ENCODE data around the gene MAP3K9. TPM values are rescaled to one million over a fixed set of nuclear protein-coding genes. Genes with fewer than 3 reads are reported as not detected.

Gene MAP3K9
- total and polyA plus RNA-seq, 7 donors = 0.36 to 4.7 (median 0.60) TPM

GRCh38 chr14:70838076-70838475 is 28.8 kb upstream of the MAP3K9 start:
- 31 to 70% methylated on average over 4 of the region's 4 CpGs for WGBS, 2 donors
- no peak overlapping the region for H3K27ac ChIP-seq
- no peaks in the 10 kb centered on the region for H3K9me3 ChIP-seq
- H3K4me1 ChIP-seq = no peaks in the 10 kb centered on the region
- no peak overlapping the region for H3K4me3 ChIP-seq
- TF ChIP-seq CTCF (IDR thresholded peaks at IDR 0.05) (no peak), POLR2A (IDR thresholded peaks at IDR 0.05) (no peak), EP300 (IDR thresholded peaks at IDR 0.05) (no peak), POLR2AphosphoS5 (IDR thresholded peaks at IDR 0.05) (no peak)
- H3K36me3 ChIP-seq = no peaks in the 10 kb centered on the region
- H3K27me3 ChIP-seq = no peaks in the 10 kb centered on the region
- DNase-seq = no peak
- intact Hi-C loops (cut with DNase I) = no loop called here

- DNase-seq = no peak
- TF ChIP-seq CTCF (IDR thresholded peaks at IDR 0.05) (no peak), POLR2AphosphoS5 (IDR thresholded peaks at IDR 0.05) (no peak), POLR2A (IDR thresholded peaks at IDR 0.05) (no peak), EP300 (IDR thresholded peaks at IDR 0.05) (no peak)
- no peaks in the 10 kb centered on the region for H3K36me3 ChIP-seq
- intact Hi-C loops (cut with DNase I) = no loop called here
- no peak overlapping the region for H3K27ac ChIP-seq
- no peaks in the 10 kb centered on the region for H3K4me1 ChIP-seq
- no peaks in the 10 kb centered on the region for H3K9me3 ChIP-seq
- H3K27me3 ChIP-seq = no peaks in the 10 kb centered on the region
- H3K4me3 ChIP-seq = no peak overlapping the region
Observed at GRCh38 chr14:70836946-70837345, 27.6 kb upstream of the MAP3K9 start.

- Histone ChIP-seq H3K27ac (no peak overlapping the region), H3K9me3 (no peaks in the 10 kb centered on the region), H3K4me3 (no peak overlapping the region), H3K4me1 (no peaks in the 10 kb centered on the region), H3K36me3 (no peaks in the 10 kb centered on the region), H3K27me3 (no peaks in the 10 kb centered on the region)
- TF ChIP-seq EP300 (IDR thresholded peaks at IDR 0.05) (no peak), CTCF (IDR thresholded peaks at IDR 0.05) (no peak), POLR2AphosphoS5 (IDR thresholded peaks at IDR 0.05) (no peak), POLR2A (IDR thresholded peaks at IDR 0.05) (no peak)
- DNase-seq = no peak
- intact Hi-C loops (cut with DNase I) = no loop called here
- 96 to 98% methylated on average over 5 of the region's 5 CpGs for WGBS, 2 donors
Observed at GRCh38 chr14:70833884-70834283, 24.6 kb upstream of the MAP3K9 start.

- H3K4me1 ChIP-seq = no peaks in the 10 kb centered on the region
- WGBS, 2 donors = 82 to 85% methylated on average over 16 of the region's 16 CpGs
- H3K27me3 ChIP-seq = no peaks in the 10 kb centered on the region
- TF ChIP-seq CTCF (IDR thresholded peaks at IDR 0.05) (no peak), POLR2A (IDR thresholded peaks at IDR 0.05) (no peak), EP300 (IDR thresholded peaks at IDR 0.05) (no peak), POLR2AphosphoS5 (IDR thresholded peaks at IDR 0.05) (no peak)
- H3K4me3 ChIP-seq = no peak overlapping the region
- H3K27ac ChIP-seq = no peak overlapping the region
- no peaks in the 10 kb centered on the region for H3K36me3 ChIP-seq
- no peaks in the 10 kb centered on the region for H3K9me3 ChIP-seq
- no peak for DNase-seq
- intact Hi-C loops (cut with DNase I) = no loop called here
Observed at GRCh38 chr14:70832561-70833305, 23.4 kb upstream of the MAP3K9 start.

Data from sigmoid colon (tissue), 7 donors.